HepG2 (cell line): ENCODE data around the gene C1orf87. TPM values are rescaled to one million over a fixed set of nuclear protein-coding genes. Genes with fewer than 3 reads are reported as not detected.

Experiments
- BCL6 ChIP-seq: IDR thresholded peaks from 2 replicates; pipeline ENCODE4 v1.6.1; 2016; ENCODE audit warnings: missing genetic modification reagents, missing compliant biosample characterization
- CEBPG ChIP-seq: IDR thresholded peaks from 2 replicates; pipeline ENCODE4 v1.6.1; 2016
- HHEX ChIP-seq: IDR thresholded peaks from 2 replicates; pipeline ENCODE4 v1.6.1; 2016; ENCODE audit warnings: control low read depth
- HMG20A ChIP-seq: IDR thresholded peaks from 2 replicates; pipeline ENCODE4 v1.6.1; 2016; ENCODE audit warnings: borderline replicate concordance
- HNF4A ChIP-seq: sonication (generic); formaldehyde crosslinking; IDR thresholded peaks from 2 replicates; pipeline ENCODE4 v1.4.0; 2020; ENCODE audit warnings: missing genetic modification reagents
- NCOA2 ChIP-seq: sonication (generic); formaldehyde crosslinking; IDR thresholded peaks from 2 replicates; pipeline ENCODE4 v1.8.0; 2022; ENCODE audit warnings: inconsistent platforms
- PAF1 ChIP-seq: IDR thresholded peaks from 2 replicates; pipeline ENCODE4 v1.6.1; 2016; ENCODE audit warnings: missing genetic modification reagents, missing compliant biosample characterization
- SOX13 ChIP-seq, 3 experiments: fragments of 450-650 bp in 1 of 3; sonication (generic) in 1 of 3; formaldehyde crosslinking in 1 of 3; IDR thresholded peaks in 2 of 3; conservative IDR thresholded peaks in 1 of 3; 2 replicates each; pipeline versions ENCODE4 v1.5.0 to v1.6.1; 2016 to 2020; ENCODE audit warnings: antibody characterized with exemption in 1 of 3, mild to moderate bottlenecking in 1 of 3, missing compliant biosample characterization in 1 of 3, missing genetic modification reagents in 1 of 3, moderate library complexity in 1 of 3
- TAF15 ChIP-seq: fragments of 200-400 bp; formaldehyde crosslinking; IDR thresholded peaks from one replicate; pipeline ENCODE4 v1.6.1; 2018; ENCODE audit warnings: mild to moderate bottlenecking, low read depth, low read length; ENCODE audit not compliant: poor library complexity, severe bottlenecking
- TBX2 ChIP-seq: sonication (generic); formaldehyde crosslinking; IDR thresholded peaks from 2 replicates; pipeline ENCODE4 v1.5.0; 2020; ENCODE audit warnings: missing genetic modification reagents, mild to moderate bottlenecking, borderline replicate concordance
- ZFP37 ChIP-seq: sonication (generic); formaldehyde crosslinking; IDR thresholded peaks from 2 replicates; pipeline ENCODE4 v1.4.0; 2020; ENCODE audit warnings: missing genetic modification reagents, borderline replicate concordance
- ZNF652 ChIP-seq: IDR thresholded peaks from 2 replicates; pipeline ENCODE4 v1.6.1; 2016; ENCODE audit warnings: low read depth, borderline replicate concordance
- ZNF709 ChIP-seq: sonication (generic); formaldehyde crosslinking; IDR thresholded peaks from 2 replicates; pipeline ENCODE4 v1.5.0; 2020; ENCODE audit warnings: mild to moderate bottlenecking, missing genetic modification reagents
- polyA plus RNA-seq, 8 experiments: library from polyadenylated mRNA; depleted of rRNA in 3 of 8; stranded (reverse) in 7 of 8; unstranded in 1 of 8; fragments of >200 nt; fragmentation: Illumina TruSeq in 4 of 8; extraction: Trizol in 4 of 8; gene quantifications; 2 replicates each; pipeline versions ENCODE4 v1.2.1 to v1.2.3, GENCODE V29; 2011 to 2016; ENCODE audit warnings: low read depth in 4 of 8, missing spikeins in 1 of 8, mixed read lengths in 1 of 8; ENCODE audit not compliant: insufficient read depth in 1 of 8
- total RNA-seq, 5 experiments: library from RNA; depleted of rRNA; stranded (reverse); fragments of >200 nt; fragmentation: Illumina TruSeq; extraction: Trizol; gene quantifications; 2 replicates each; pipeline ENCODE4 v1.2.3, GENCODE V29; 2016; ENCODE audit warnings: low read depth in 1 of 5
- TF ChIP-seq, protein P1 (sequence below): IDR thresholded peaks from 2 replicates; pipeline ENCODE4 v1.4.0; 2020; ENCODE audit warnings: mild to moderate bottlenecking, missing genetic modification reagents
- TF ChIP-seq, protein P2 (sequence below): sonication (generic); formaldehyde crosslinking; IDR thresholded peaks from 2 replicates; pipeline ENCODE4 v1.4.0; 2020; ENCODE audit warnings: missing genetic modification reagents
- TF ChIP-seq, protein P3 (sequence below): IDR thresholded peaks from 2 replicates; pipeline ENCODE4 v1.6.1; 2012; ENCODE audit warnings: low read depth, low read length, improper control_type of control experiment
- TF ChIP-seq, protein P4 (sequence below): sonication (generic); formaldehyde crosslinking; IDR thresholded peaks from 2 replicates; pipeline ENCODE4 v1.8.0; 2022; ENCODE audit warnings: mild to moderate bottlenecking, missing genetic modification reagents, moderate library complexity
- TF ChIP-seq, protein P5 (sequence below): sonication (generic); formaldehyde crosslinking; IDR thresholded peaks from 2 replicates; pipeline ENCODE4 v1.9.0; 2022; ENCODE audit warnings: low read depth, missing genetic modification reagents

C1orf87 gene
- total and polyA plus RNA-seq, 2 of the 13 experiments (the other 11 are each of a cell fraction or from before 2014, with no cell fraction given) = not detected

DNA sequence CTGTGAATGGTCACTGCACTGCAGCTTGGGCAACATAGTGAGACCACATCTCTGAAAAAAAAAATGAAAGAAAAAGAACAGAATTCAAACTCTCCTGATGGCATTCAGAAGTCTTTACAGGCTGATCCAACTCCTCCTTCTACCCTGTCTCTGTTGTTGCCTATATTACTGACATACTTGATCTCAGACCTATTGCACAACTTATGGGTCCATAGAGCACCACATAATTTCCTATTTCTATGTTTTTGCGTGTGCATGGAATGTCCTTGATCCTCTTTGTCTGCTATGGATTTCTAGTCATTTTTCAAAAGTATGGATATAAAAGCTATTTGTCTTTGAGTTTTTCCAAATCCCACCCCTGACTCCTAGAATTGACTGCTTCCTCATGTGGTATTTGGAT, 124.6 kb downstream of the C1orf87 start (continued):
- TF ChIP-seq SOX13 (IDR thresholded peaks at IDR 0.05) (no peak), SOX13 (CRISPR knock-in tag; conservative IDR thresholded peaks at IDR 0.05 in 1 of 2, IDR thresholded peaks at IDR 0.05 in 1 of 2) (peak in 1 of 2 experiments; percentile 11; a peak in 1 of 4 replicates), ZNF652 (CRISPR knock-in tag) (no peak), TBX2 (CRISPR knock-in tag) (no peak), BCL6 (peak; percentile 46; the same call in 1 of the 2 replicates), CEBPG (CRISPR knock-in tag) (peak; percentile 74), HMG20A (CRISPR knock-in tag) (peak; percentile 22; the same call in 1 of the 2 replicates), TAF15 (no peak), ZFP37 (CRISPR knock-in tag) (no peak), NCOA2 (no peak), PAF1 (no peak), HNF4A (CRISPR knock-in tag) (peak; percentile 63), HHEX (CRISPR knock-in tag) (no peak), ZNF709 (no peak)
- TF ChIP-seq, protein P1, sequence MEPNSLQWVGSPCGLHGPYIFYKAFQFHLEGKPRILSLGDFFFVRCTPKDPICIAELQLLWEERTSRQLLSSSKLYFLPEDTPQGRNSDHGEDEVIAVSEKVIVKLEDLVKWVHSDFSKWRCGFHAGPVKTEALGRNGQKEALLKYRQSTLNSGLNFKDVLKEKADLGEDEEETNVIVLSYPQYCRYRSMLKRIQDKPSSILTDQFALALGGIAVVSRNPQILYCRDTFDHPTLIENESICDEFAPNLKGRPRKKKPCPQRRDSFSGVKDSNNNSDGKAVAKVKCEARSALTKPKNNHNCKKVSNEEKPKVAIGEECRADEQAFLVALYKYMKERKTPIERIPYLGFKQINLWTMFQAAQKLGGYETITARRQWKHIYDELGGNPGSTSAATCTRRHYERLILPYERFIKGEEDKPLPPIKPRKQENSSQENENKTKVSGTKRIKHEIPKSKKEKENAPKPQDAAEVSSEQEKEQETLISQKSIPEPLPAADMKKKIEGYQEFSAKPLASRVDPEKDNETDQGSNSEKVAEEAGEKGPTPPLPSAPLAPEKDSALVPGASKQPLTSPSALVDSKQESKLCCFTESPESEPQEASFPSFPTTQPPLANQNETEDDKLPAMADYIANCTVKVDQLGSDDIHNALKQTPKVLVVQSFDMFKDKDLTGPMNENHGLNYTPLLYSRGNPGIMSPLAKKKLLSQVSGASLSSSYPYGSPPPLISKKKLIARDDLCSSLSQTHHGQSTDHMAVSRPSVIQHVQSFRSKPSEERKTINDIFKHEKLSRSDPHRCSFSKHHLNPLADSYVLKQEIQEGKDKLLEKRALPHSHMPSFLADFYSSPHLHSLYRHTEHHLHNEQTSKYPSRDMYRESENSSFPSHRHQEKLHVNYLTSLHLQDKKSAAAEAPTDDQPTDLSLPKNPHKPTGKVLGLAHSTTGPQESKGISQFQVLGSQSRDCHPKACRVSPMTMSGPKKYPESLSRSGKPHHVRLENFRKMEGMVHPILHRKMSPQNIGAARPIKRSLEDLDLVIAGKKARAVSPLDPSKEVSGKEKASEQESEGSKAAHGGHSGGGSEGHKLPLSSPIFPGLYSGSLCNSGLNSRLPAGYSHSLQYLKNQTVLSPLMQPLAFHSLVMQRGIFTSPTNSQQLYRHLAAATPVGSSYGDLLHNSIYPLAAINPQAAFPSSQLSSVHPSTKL (CRISPR knock-in tag) = peak; percentile 28; the same call in 1 of the 2 replicates
- TF ChIP-seq, protein P2, sequence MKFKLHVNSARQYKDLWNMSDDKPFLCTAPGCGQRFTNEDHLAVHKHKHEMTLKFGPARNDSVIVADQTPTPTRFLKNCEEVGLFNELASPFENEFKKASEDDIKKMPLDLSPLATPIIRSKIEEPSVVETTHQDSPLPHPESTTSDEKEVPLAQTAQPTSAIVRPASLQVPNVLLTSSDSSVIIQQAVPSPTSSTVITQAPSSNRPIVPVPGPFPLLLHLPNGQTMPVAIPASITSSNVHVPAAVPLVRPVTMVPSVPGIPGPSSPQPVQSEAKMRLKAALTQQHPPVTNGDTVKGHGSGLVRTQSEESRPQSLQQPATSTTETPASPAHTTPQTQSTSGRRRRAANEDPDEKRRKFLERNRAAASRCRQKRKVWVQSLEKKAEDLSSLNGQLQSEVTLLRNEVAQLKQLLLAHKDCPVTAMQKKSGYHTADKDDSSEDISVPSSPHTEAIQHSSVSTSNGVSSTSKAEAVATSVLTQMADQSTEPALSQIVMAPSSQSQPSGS (CRISPR knock-in tag) = no peak
- TF ChIP-seq, protein P3, sequence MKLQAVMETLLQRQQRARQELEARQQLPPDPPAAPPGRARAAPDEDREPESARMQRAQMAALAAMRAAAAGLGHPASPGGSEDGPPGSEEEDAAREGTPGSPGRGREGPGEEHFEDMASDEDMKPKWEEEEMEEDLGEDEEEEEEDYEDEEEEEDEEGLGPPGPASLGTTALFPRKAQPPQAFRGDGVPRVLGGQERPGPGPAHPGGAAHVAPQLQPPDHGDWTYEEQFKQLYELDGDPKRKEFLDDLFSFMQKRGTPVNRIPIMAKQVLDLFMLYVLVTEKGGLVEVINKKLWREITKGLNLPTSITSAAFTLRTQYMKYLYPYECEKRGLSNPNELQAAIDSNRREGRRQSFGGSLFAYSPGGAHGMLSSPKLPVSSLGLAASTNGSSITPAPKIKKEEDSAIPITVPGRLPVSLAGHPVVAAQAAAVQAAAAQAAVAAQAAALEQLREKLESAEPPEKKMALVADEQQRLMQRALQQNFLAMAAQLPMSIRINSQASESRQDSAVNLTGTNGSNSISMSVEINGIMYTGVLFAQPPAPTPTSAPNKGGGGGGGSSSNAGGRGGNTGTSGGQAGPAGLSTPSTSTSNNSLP = peak; percentile 50; the same call in 1 of the 2 replicates
- TF ChIP-seq, protein P4, sequence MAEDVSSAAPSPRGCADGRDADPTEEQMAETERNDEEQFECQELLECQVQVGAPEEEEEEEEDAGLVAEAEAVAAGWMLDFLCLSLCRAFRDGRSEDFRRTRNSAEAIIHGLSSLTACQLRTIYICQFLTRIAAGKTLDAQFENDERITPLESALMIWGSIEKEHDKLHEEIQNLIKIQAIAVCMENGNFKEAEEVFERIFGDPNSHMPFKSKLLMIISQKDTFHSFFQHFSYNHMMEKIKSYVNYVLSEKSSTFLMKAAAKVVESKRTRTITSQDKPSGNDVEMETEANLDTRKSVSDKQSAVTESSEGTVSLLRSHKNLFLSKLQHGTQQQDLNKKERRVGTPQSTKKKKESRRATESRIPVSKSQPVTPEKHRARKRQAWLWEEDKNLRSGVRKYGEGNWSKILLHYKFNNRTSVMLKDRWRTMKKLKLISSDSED = no peak
- TF ChIP-seq, protein P5, sequence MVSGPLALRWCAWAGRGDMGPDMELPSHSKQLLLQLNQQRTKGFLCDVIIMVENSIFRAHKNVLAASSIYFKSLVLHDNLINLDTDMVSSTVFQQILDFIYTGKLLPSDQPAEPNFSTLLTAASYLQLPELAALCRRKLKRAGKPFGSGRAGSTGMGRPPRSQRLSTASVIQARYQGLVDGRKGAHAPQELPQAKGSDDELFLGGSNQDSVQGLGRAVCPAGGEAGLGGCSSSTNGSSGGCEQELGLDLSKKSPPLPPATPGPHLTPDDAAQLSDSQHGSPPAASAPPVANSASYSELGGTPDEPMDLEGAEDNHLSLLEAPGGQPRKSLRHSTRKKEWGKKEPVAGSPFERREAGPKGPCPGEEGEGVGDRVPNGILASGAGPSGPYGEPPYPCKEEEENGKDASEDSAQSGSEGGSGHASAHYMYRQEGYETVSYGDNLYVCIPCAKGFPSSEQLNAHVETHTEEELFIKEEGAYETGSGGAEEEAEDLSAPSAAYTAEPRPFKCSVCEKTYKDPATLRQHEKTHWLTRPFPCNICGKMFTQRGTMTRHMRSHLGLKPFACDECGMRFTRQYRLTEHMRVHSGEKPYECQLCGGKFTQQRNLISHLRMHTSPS = no peak
